H7 (cell line): ENCODE data around the gene SAA4. TPM values are rescaled to one million over a fixed set of nuclear protein-coding genes. Genes with fewer than 3 reads are reported as not detected.

Experiments
- total RNA-seq: library from RNA; depleted of rRNA; stranded (reverse); fragments of >200 nt; shearing (Covaris generic); gene quantifications from 2 replicates; pipeline ENCODE4 v1.2.3, GENCODE V29; 2014; rRNA removed

The SAA4 gene
- total RNA-seq, 1 experiment from 2014 or later: not detected

Other genes starting within 250 kb of the SAA4 start
- gene SERGEF, start 223.8 kb downstream of the SAA4 start, total RNA-seq: 16.5 and 26.3 TPM in 2 replicates
- gene TPH1, start 190.5 kb downstream of the SAA4 start, total RNA-seq: 0.03 and 0.04 TPM in 2 replicates
- gene SAAL1, start 130.7 kb downstream of the SAA4 start, total RNA-seq: 33.2 and 36.7 TPM in 2 replicates
- gene MRGPRX3, start 104.2 kb downstream of the SAA4 start, total RNA-seq: not detected in 2 replicates
- not detected in 2 replicates for gene MRGPRX4, start 64.0 kb downstream of the SAA4 start, total RNA-seq
- not detected in 2 replicates for gene SAA2, start 11.9 kb upstream of the SAA4 start, total RNA-seq
- not detected in 2 replicates for gene SAA1, start 29.5 kb upstream of the SAA4 start, total RNA-seq
- gene HPS5, start 85.3 kb upstream of the SAA4 start, total RNA-seq: 14.6 and 19.2 TPM in 2 replicates
- 31.1 and 41.5 TPM in 2 replicates for gene GTF2H1, start 85.8 kb upstream of the SAA4 start, total RNA-seq
- 308 and 375 TPM in 2 replicates for gene LDHA, start 157.8 kb upstream of the SAA4 start, total RNA-seq
- 0.21 and 0.44 TPM in 2 replicates for gene LDHC, start 175.5 kb upstream of the SAA4 start, total RNA-seq
- not detected in 2 replicates for gene LDHAL6A, start 219.1 kb upstream of the SAA4 start, total RNA-seq